B cell (primary cell): ENCODE measurements around the gene BEND5. TPM values are rescaled to one million over a fixed set of nuclear protein-coding genes. Genes with fewer than 3 reads are reported as not detected.

Experiments used
- ATAC-seq: fragments of 200-7000 bp; cut with Tn5 transposase; one replicate; pipeline ENCODE4 v1.10.0; 2021; ENCODE audit warnings: low read depth, mild to moderate bottlenecking, moderate number of reproducible peaks, moderate library complexity
- CTCF ChIA-PET: fragments of 350-600 bp; sonication (Branson Sonifier 250); formaldehyde crosslinking; loops from one replicate; lab custom pipeline; 2021; ENCODE audit warnings: antibody characterized with exemption, inconsistent platforms; lab: Charles Lee
- POLR2A ChIA-PET: fragments of 350-600 bp; sonication (Branson Sonifier 250); formaldehyde crosslinking; loops from one replicate; lab custom pipeline; 2021; ENCODE audit warnings: antibody characterized with exemption; lab: Charles Lee
- DNase-seq: peaks from one replicate; pipeline ENCODE4 v3.0.0; 2013
- H2AFZ ChIP-seq: 2 replicates; pipeline ENCODE4 v1.6.1; 2012; ENCODE audit warnings: mild to moderate bottlenecking, low read depth, low read length; ENCODE audit not compliant: insufficient read depth, poor library complexity, severe bottlenecking
- H3K27ac ChIP-seq, 2 donors: 1 replicate in 1 of 2; 2 replicates in 1 of 2; pipeline ENCODE4 v1.5.1; 2012 to 2013; ENCODE audit warnings: low read length in 2 of 2, mild to moderate bottlenecking in 2 of 2, moderate library complexity in 1 of 2
- H3K27me3 ChIP-seq, 4 experiments: fragments of 200-600 bp in 1 of 4; sonication (generic) in 1 of 4; replicated peaks in 1 of 4; 1 replicate in 2 of 4; 2 replicates in 2 of 4; pipeline versions ENCODE4 v1.6.1 to v1.7.0; 2013 to 2016; ENCODE audit warnings: low read length in 3 of 4, mild to moderate bottlenecking in 2 of 4, mixed read lengths in 1 of 4, moderate library complexity in 1 of 4; ENCODE audit not compliant: insufficient read depth in 4 of 4, control insufficient read depth in 3 of 4; ENCODE audit errors: control extremely low read depth in 1 of 4
- H3K36me3 ChIP-seq, 2 experiments: replicated peaks in 1 of 2; 1 replicate in 1 of 2; 2 replicates in 1 of 2; pipeline versions ENCODE4 v1.6.1 to v1.7.1; 2013; ENCODE audit warnings: low read length in 1 of 2; ENCODE audit not compliant: insufficient read depth in 2 of 2, control insufficient read depth in 1 of 2; ENCODE audit errors: control extremely low read depth in 1 of 2, extremely low read depth in 1 of 2
- H3K4me1 ChIP-seq, 2 donors: fragments of 200-600 bp in 1 of 2; sonication (generic) in 1 of 2; 1 replicate in 1 of 2; 2 replicates in 1 of 2; pipeline versions ENCODE4 v1.5.1 to v1.6.1; 2013 to 2017; ENCODE audit warnings: low read length in 2 of 2; ENCODE audit not compliant: control insufficient read depth in 2 of 2, insufficient read depth in 2 of 2
- H3K4me2 ChIP-seq: replicated peaks from 2 replicates; pipeline ENCODE3; 2012; ENCODE audit warnings: mild to moderate bottlenecking, low read depth, low read length; ENCODE audit not compliant: poor library complexity, severe bottlenecking
- H3K4me3 ChIP-seq, 5 experiments: fragments of 200-600 bp in 1 of 5; sonication (generic) in 1 of 5; 1 replicate in 3 of 5; 2 replicates in 2 of 5; pipeline versions ENCODE4 v1.5.1 to v1.7.0; 2011 to 2016; ENCODE audit warnings: low read length in 4 of 5, mild to moderate bottlenecking in 4 of 5, low read depth in 2 of 5, control low read depth in 1 of 5, moderate library complexity in 1 of 5; ENCODE audit not compliant: insufficient read depth in 1 of 5; ENCODE audit errors: control extremely low read depth in 1 of 5, extremely low read depth in 1 of 5
- H3K79me2 ChIP-seq: fragments of 200-600 bp; sonication (generic); one replicate; pipeline ENCODE4 v1.6.0; 2016; ENCODE audit warnings: low read length; ENCODE audit not compliant: control insufficient read depth, insufficient read depth
- H3K9ac ChIP-seq: fragments of 200-600 bp; sonication (generic); 2 replicates; pipeline ENCODE4 v1.6.1; 2017; ENCODE audit warnings: mild to moderate bottlenecking, low read length, moderate library complexity
- H3K9me3 ChIP-seq, 3 donors: one replicate each; pipeline versions ENCODE4 v1.6.1 to v1.7.1; 2013; ENCODE audit warnings: low read length in 2 of 3; ENCODE audit not compliant: control insufficient read depth in 2 of 3, insufficient read depth in 1 of 3; ENCODE audit errors: control extremely low read depth in 1 of 3
- H4K20me1 ChIP-seq: 2 replicates; pipeline ENCODE4 v1.6.0; 2012; ENCODE audit warnings: mild to moderate bottlenecking, low read length; ENCODE audit not compliant: insufficient read depth, control insufficient read depth, poor library complexity, severe bottlenecking
- H3K27ac Mint-ChIP-seq: one replicate; pipeline ENCODE4 v1.8.0; 2021; ENCODE audit warnings: mixed read lengths
- H3K27me3 Mint-ChIP-seq: one replicate; pipeline ENCODE4 v1.8.0; 2021; ENCODE audit warnings: mixed read lengths
- H3K4me1 Mint-ChIP-seq: one replicate; pipeline ENCODE4 v1.8.0; 2021; ENCODE audit warnings: mixed read lengths
- H3K4me3 Mint-ChIP-seq: one replicate; pipeline ENCODE4 v1.8.0; 2021; ENCODE audit warnings: mixed read lengths
- H3K9me3 Mint-ChIP-seq: one replicate; pipeline ENCODE4 v1.8.0; 2022; ENCODE audit warnings: mixed read lengths; ENCODE audit not compliant: insufficient read depth
- EZH2 ChIP-seq: IDR thresholded peaks from 2 replicates; pipeline ENCODE4 v1.6.1; 2012; ENCODE audit warnings: borderline replicate concordance, low read depth, mild to moderate bottlenecking, moderate library complexity, low read length; ENCODE audit not compliant: insufficient read depth, poor library complexity, severe bottlenecking
- WGBS: methylation state at CpG from one replicate; pipeline ENCODE4 v1.1.5; 2013; ENCODE audit warnings: missing lambda C conversion rate; ENCODE audit not compliant: insufficient coverage; 5-methylcytosine and 5-hydroxymethylcytosine counted together
- intact Hi-C: fragments of 100-400 bp; cut with micrococcal nuclease; formaldehyde crosslinking; loops from one replicate; pipeline ENCODE4 v1.10.0; 2022
- polyA plus RNA-seq: library from polyadenylated mRNA; depleted of rRNA; stranded (reverse); fragments of >200 nt; gene quantifications from 2 replicates; pipeline ENCODE4 v1.2.3, GENCODE V29; 2012
- total RNA-seq, 2 donors: library from RNA; stranded (reverse); fragments of 120-200 nt in 1 of 2; gene quantifications; 1 replicate in 1 of 2; 2 replicates in 1 of 2; pipeline versions ENCODE4 v1.2.3 to v1.2.4, GENCODE V29; 2013 to 2022
- TF ChIP-seq, protein P1 (sequence below): fragments of 200-600 bp; IDR thresholded peaks from one replicate; pipeline ENCODE4 v1.8.0; 2022; ENCODE audit warnings: antibody characterized with exemption, mild to moderate bottlenecking

BEND5 gene
- total and polyA plus RNA-seq, 2 donors (not counting 1 experiment from before 2014, with no cell fraction given), result 19.5 to 19.7 TPM

DNA sequence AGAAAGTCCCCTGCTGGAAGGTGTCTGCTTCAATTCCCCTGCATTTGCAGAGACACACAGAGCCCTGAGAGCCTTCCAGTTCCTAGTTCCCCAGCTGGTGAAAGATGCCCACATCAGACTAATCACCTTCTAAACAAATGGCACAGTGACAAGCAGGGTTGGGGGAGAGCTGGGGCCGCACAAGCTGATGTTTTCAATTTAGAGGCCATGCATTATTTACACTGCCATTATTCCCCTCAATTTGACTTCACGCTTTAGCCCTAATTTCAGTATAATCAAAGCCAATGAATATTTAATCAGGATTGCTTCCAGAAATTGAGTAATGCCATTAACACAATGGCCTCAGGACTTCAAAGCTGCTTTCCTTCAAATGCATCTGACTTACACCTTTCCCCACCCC, 81.5 kb downstream of the BEND5 start:
- Histone ChIP-seq H3K9me3 (no peaks in the 10 kb centered on the region), H2AFZ (no peak overlapping the region), H3K4me3 (no peak overlapping the region), H3K36me3 (no peaks in the 10 kb centered on the region), H3K27ac (no peak overlapping the region), H3K4me1 (no peaks in the 10 kb centered on the region), H3K9ac (no peak overlapping the region), H3K79me2 (no peaks in the 10 kb centered on the region), H3K4me2 (no peak overlapping the region), H3K27me3 (no peaks in the 10 kb centered on the region), H4K20me1 (no peaks in the 10 kb centered on the region)
- no peaks in the 10 kb centered on the region for H3K9me3 Mint-ChIP-seq
- POLR2A ChIA-PET, result no interaction called here
- 100% methylated on average over 2 of the region's 2 CpGs for WGBS
- H3K27me3 Mint-ChIP-seq, result peaks cover 14% of the 10 kb centered on the region
- ATAC-seq (no peak), DNase-seq (no peak)
- CTCF ChIA-PET, result interaction anchor here (1.2 to 4.9 kb wide), 5 partner anchors 9 to 122 kb away, joined by 3 to 34 read pairs (median 6); no protein-coding TSS in a partner anchor
- no peak for TF ChIP-seq EZH2
- TF ChIP-seq, protein P1, sequence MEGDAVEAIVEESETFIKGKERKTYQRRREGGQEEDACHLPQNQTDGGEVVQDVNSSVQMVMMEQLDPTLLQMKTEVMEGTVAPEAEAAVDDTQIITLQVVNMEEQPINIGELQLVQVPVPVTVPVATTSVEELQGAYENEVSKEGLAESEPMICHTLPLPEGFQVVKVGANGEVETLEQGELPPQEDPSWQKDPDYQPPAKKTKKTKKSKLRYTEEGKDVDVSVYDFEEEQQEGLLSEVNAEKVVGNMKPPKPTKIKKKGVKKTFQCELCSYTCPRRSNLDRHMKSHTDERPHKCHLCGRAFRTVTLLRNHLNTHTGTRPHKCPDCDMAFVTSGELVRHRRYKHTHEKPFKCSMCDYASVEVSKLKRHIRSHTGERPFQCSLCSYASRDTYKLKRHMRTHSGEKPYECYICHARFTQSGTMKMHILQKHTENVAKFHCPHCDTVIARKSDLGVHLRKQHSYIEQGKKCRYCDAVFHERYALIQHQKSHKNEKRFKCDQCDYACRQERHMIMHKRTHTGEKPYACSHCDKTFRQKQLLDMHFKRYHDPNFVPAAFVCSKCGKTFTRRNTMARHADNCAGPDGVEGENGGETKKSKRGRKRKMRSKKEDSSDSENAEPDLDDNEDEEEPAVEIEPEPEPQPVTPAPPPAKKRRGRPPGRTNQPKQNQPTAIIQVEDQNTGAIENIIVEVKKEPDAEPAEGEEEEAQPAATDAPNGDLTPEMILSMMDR, result no peak
- no peak overlapping the region for H3K4me3 Mint-ChIP-seq
- intact Hi-C loops, result no loop called here
- H3K27ac Mint-ChIP-seq, result no peak overlapping the region
- no peaks in the 10 kb centered on the region for H3K4me1 Mint-ChIP-seq

DNA sequence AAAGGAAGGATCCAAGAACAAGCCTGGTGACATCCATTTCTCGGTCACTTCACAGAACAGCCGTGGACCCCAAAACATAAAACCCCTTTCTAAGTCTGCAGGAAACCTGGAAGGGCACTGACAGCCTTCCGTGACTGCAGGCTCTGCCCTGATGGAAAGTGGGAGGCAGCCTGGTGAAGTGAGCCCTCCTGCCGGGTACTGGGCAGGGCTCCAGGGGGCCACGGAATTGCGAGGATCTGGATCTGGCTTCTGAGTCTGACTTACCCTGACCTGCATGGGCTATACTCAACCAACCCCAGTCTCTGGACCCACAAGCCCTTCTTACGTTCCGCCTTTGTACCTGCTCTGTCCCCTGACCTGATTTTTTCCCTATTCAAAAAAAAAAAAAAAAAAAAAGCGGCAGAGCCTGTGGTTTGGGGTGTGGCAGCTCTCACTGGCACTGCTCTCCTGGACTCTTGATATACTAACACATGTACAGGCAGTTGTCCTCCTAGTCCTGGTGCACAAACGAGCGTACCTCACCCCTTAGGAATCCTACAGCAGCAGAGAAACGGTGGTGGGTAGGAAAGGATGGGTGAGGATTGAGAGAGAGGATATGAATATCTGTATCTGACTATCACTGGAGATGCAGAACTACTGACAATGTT, 82.9 kb downstream of the BEND5 start:
- ChIA-PET POLR2A (no interaction called here), CTCF (interaction anchor here (1.0 to 3.5 kb wide), 3 partner anchors 10 to 16 kb away, joined by 3 to 21 read pairs (median 4); no protein-coding TSS in a partner anchor)
- Histone ChIP-seq H3K4me3 (no peak overlapping the region), H2AFZ (no peak overlapping the region), H3K9me3 (no peaks in the 10 kb centered on the region), H3K4me2 (no peak overlapping the region), H4K20me1 (no peaks in the 10 kb centered on the region), H3K27ac (no peak overlapping the region), H3K27me3 (no peaks in the 10 kb centered on the region), H3K9ac (no peak overlapping the region), H3K4me1 (no peaks in the 10 kb centered on the region), H3K79me2 (no peaks in the 10 kb centered on the region), H3K36me3 (no peaks in the 10 kb centered on the region)
- Mint-ChIP-seq H3K4me1 (no peaks in the 10 kb centered on the region), H3K27me3 (peaks cover 11% of the 10 kb centered on the region), H3K9me3 (no peaks in the 10 kb centered on the region), H3K27ac (no peak overlapping the region), H3K4me3 (no peak overlapping the region)
- ATAC-seq (no peak), DNase-seq (no peak)
- intact Hi-C loops, result no loop called here
- TF ChIP-seq, protein P1, result no peak
- no peak for TF ChIP-seq EZH2
- WGBS, result 100% methylated on average over 5 of the region's 12 CpGs
